Keratinocyte (primary cell): ENCODE measurements around the gene MALAT1. TPM values are rescaled to one million over a fixed set of nuclear protein-coding genes. Genes with fewer than 3 reads are reported as not detected.

Experiments used
- DNase-seq: peaks from one replicate; pipeline ENCODE4 v3.0.0-alpha.2; 2011; ENCODE audit warnings: low read depth, missing footprints, low spot score
- FAIRE-seq: peaks from 2 replicates; lab custom pipeline; 2011; peaks lifted over from hg19 to GRCh38; lab: Jason Lieb, UNC
- H2AFZ ChIP-seq: 2 replicates; pipeline ENCODE4 v1.6.0; 2012; ENCODE audit warnings: low read length, control low read depth, inconsistent platforms; ENCODE audit not compliant: control insufficient read depth
- H3K27ac ChIP-seq: 2 replicates; pipeline ENCODE4 v1.5.1; 2011; ENCODE audit warnings: low read length; ENCODE audit not compliant: control insufficient read depth, insufficient read depth
- H3K27me3 ChIP-seq: 3 replicates; pipeline ENCODE4 v1.6.0; 2011; ENCODE audit warnings: low read length; ENCODE audit not compliant: control insufficient read depth, insufficient read depth; ENCODE audit errors: extremely low read depth
- H3K36me3 ChIP-seq, 2 experiments: 2 replicates in 1 of 2; 3 replicates in 1 of 2; pipeline ENCODE4 v1.5.1; 2011; ENCODE audit warnings: low read length in 2 of 2, mild to moderate bottlenecking in 1 of 2; ENCODE audit not compliant: control insufficient read depth in 2 of 2, insufficient read depth in 2 of 2; ENCODE audit errors: extremely low read depth in 1 of 2
- H3K4me1 ChIP-seq: 3 replicates; pipeline ENCODE4 v1.5.1; 2011; ENCODE audit warnings: low read length; ENCODE audit not compliant: control insufficient read depth, insufficient read depth; ENCODE audit errors: extremely low read depth
- H3K4me2 ChIP-seq: 3 replicates; pipeline ENCODE4 v1.6.0; 2011; ENCODE audit warnings: low read depth, low read length; ENCODE audit not compliant: control insufficient read depth, insufficient read depth; ENCODE audit errors: extremely low read depth
- H3K4me3 ChIP-seq, 3 experiments: fragments of 200-600 bp in 1 of 3; sonication (generic) in 1 of 3; 2 replicates in 2 of 3; 3 replicates in 1 of 3; pipeline ENCODE4 v1.5.1; 2011 to 2016; ENCODE audit warnings: low read length in 3 of 3, mild to moderate bottlenecking in 3 of 3, control low read depth in 2 of 3, inconsistent platforms in 1 of 3, low read depth in 1 of 3, mixed read lengths in 1 of 3, mixed run types in 1 of 3, moderate library complexity in 1 of 3; ENCODE audit not compliant: control insufficient read depth in 2 of 3, insufficient read depth in 2 of 3; ENCODE audit errors: extremely low read depth in 1 of 3
- H3K79me2 ChIP-seq: 2 replicates; pipeline ENCODE4 v1.6.0; 2012; ENCODE audit warnings: low read length; ENCODE audit not compliant: control insufficient read depth, insufficient read depth
- H3K9ac ChIP-seq: 3 replicates; pipeline ENCODE4 v1.6.0; 2011; ENCODE audit warnings: low read length; ENCODE audit not compliant: control insufficient read depth, insufficient read depth; ENCODE audit errors: extremely low read depth
- H3K9me1 ChIP-seq: 3 replicates; pipeline ENCODE4 v1.6.0; 2011; ENCODE audit warnings: low read length; ENCODE audit not compliant: control insufficient read depth, insufficient read depth; ENCODE audit errors: extremely low read depth
- H3K9me3 ChIP-seq: 2 replicates; pipeline ENCODE4 v1.5.1; 2012; ENCODE audit warnings: low read depth, low read length; ENCODE audit not compliant: control insufficient read depth
- H4K20me1 ChIP-seq: 3 replicates; pipeline ENCODE4 v1.6.0; 2011; ENCODE audit warnings: low read length; ENCODE audit not compliant: control insufficient read depth, insufficient read depth; ENCODE audit errors: extremely low read depth
- CTCF ChIP-seq, 3 experiments: IDR thresholded peaks in 1 of 3; conservative IDR thresholded peaks in 1 of 3; optimal IDR thresholded peaks in 1 of 3; 2 replicates in 2 of 3; 3 replicates in 1 of 3; pipeline versions ENCODE3 to v1.5.1; 2011; ENCODE audit warnings: low read length in 3 of 3, mild to moderate bottlenecking in 3 of 3, moderate library complexity in 2 of 3, control low read depth in 1 of 3, inconsistent platforms in 1 of 3; ENCODE audit not compliant: insufficient read depth in 2 of 3; ENCODE audit errors: extremely low read depth in 1 of 3
- EZH2 ChIP-seq: IDR thresholded peaks from one replicate; pipeline ENCODE4 v1.6.1; 2012; ENCODE audit warnings: inconsistent platforms, mild to moderate bottlenecking, low read length, moderate library complexity
- dilution Hi-C: fragments of 300-500 bp; cut with MboI; formaldehyde crosslinking; loops from one replicate; pipeline ENCODE4 v1.7.0; 2020; ENCODE audit warnings: low sequenced_read_pairs; ENCODE audit not compliant: extremely low pct_ligation_motif_present
- polyA plus RNA-seq, 5 experiments: library from polyadenylated mRNA; depleted of rRNA in 3 of 5; stranded (reverse) in 3 of 5; stranded (forward) in 1 of 5; unstranded in 1 of 5; fragments of >200 nt; gene quantifications; 1 replicate in 1 of 5; 2 replicates in 3 of 5; 3 replicates in 1 of 5; pipeline versions ENCODE4 v1.2.1 to v1.2.3, GENCODE V29; 2011 to 2012; ENCODE audit warnings: missing spikeins in 2 of 5, low read depth in 1 of 5, low replicate concordance in 1 of 5

The MALAT1 gene
- polyA plus RNA-seq, 1 donor (not counting 4 experiments of a cell fraction or from before 2014, with no cell fraction given), result 1,768 TPM

DNA sequence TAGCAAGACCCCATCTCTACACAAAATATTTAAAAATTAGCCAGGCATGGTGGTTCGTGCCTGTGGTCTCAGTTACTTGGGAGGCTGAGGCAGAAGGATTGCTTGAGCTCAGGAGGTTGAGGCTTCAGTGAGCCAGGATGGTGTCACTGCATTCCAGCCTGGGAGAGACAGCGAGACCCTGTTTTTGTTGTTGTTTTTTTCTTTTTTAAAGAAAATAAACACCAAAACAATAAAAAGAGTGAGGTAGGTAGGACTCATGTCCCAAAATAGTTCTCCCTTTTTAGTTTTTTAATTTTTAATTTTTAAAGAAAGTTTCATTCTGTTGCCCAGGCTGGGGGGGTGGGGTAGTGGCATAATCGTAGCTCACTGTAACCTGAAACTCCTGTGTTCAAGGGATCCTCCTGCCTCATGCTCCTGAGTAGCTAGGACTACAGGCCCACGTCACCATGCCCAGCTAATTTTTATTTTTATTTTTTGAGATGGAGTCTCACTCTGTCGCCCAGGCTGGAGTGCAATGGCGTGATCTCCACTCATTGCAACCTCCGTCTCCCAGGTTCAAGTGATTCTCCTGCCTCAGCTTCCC, 25.5 kb upstream of the MALAT1 start:
- peak overlapping the region; percentile 97 for H3K27ac ChIP-seq
- H2AFZ ChIP-seq, result no peak overlapping the region
- DNase-seq (no peak), FAIRE-seq (no peak)
- peak overlapping the region; percentile 88 for H3K9ac ChIP-seq
- no peaks in the 10 kb centered on the region for H3K9me1 ChIP-seq
- dilution Hi-C loops, result no loop called here
- no peaks in the 10 kb centered on the region for H4K20me1 ChIP-seq
- peaks cover 47% of the 10 kb centered on the region for H3K4me1 ChIP-seq
- H3K4me3 ChIP-seq, result no peak overlapping the region
- H3K4me2 ChIP-seq, result no peak overlapping the region
- no peaks in the 10 kb centered on the region for H3K27me3 ChIP-seq
- H3K36me3 ChIP-seq, result no peaks in the 10 kb centered on the region
- peaks cover 23% of the 10 kb centered on the region for H3K79me2 ChIP-seq
- no peaks in the 10 kb centered on the region for H3K9me3 ChIP-seq
- no peak for TF ChIP-seq CTCF (optimal IDR thresholded peaks at IDR 0.05 in 1 of 3, IDR thresholded peaks at IDR 0.05 in 1 of 3, conservative IDR thresholded peaks at IDR 0.05 in 1 of 3; ENCODE audit: extremely low read depth in 1 of 3, insufficient read depth in 2 of 3, low read length in 3 of 3)
- TF ChIP-seq EZH2, result no peak

GRCh38 chr11:65474864-65475263, 24.0 kb upstream of the MALAT1 start:
- DNase-seq (no peak), FAIRE-seq (no peak)
- Histone ChIP-seq H3K27me3 (no peaks in the 10 kb centered on the region), H3K79me2 (peaks cover 37% of the 10 kb centered on the region), H3K4me2 (peak overlapping the region; percentile 25), H2AFZ (no peak overlapping the region), H3K9ac (peak overlapping the region; percentile 41), H3K27ac (peak overlapping the region; percentile 69), H3K9me1 (peaks cover 5% of the 10 kb centered on the region), H4K20me1 (no peaks in the 10 kb centered on the region), H3K9me3 (no peaks in the 10 kb centered on the region), H3K4me1 (peaks cover 58% of the 10 kb centered on the region), H3K36me3 (no peaks in the 10 kb centered on the region), H3K4me3 (no peak overlapping the region)
- TF ChIP-seq CTCF (optimal IDR thresholded peaks at IDR 0.05 in 1 of 3, IDR thresholded peaks at IDR 0.05 in 1 of 3, conservative IDR thresholded peaks at IDR 0.05 in 1 of 3; ENCODE audit: extremely low read depth in 1 of 3, insufficient read depth in 2 of 3, low read length in 3 of 3) (no peak), EZH2 (no peak)
- dilution Hi-C loops, result no loop called here
